GM12891 (cell line): ENCODE data around the gene GDF7.

Source experiments
- DNase-seq: peaks from one replicate; pipeline ENCODE4 v3.0.0; 2011; ENCODE audit warnings: low spot score; ENCODE audit not compliant: insufficient read length
- FAIRE-seq: peaks from 2 replicates; lab custom pipeline; 2011; peaks lifted over from hg19 to GRCh38; lab: Jason Lieb, UNC
- PAX5 ChIP-seq: IDR thresholded peaks from 2 replicates; pipeline ENCODE4 v1.6.1; 2011; ENCODE audit warnings: low read length, moderate library complexity, mild to moderate bottlenecking; ENCODE audit not compliant: insufficient read depth, severe bottlenecking
- POLR2A ChIP-seq: IDR thresholded peaks from 2 replicates; pipeline ENCODE4 v1.6.1; 2011; ENCODE audit warnings: low read depth, low read length, control low read depth
- POLR2AphosphoS5 ChIP-seq: IDR thresholded peaks from 2 replicates; pipeline ENCODE4 v1.6.1; 2011; ENCODE audit warnings: low read depth, low read length, control low read depth
- POU2F2 ChIP-seq: IDR thresholded peaks from 2 replicates; pipeline ENCODE4 v1.6.1; 2011; ENCODE audit warnings: low read depth, mild to moderate bottlenecking, control low read depth, low read length, moderate library complexity
- SPI1 ChIP-seq: IDR thresholded peaks from 2 replicates; pipeline ENCODE4 v1.6.1; 2011; ENCODE audit warnings: low read depth, low read length, control low read depth
- TAF1 ChIP-seq: IDR thresholded peaks from 2 replicates; pipeline ENCODE4 v1.6.1; 2011; ENCODE audit warnings: low read depth, low read length, control low read depth

GDF7 gene

GRCh38 chr2:20649976-20650375 is 17.0 kb upstream of the GDF7 start:
- TF ChIP-seq TAF1 (no peak), POLR2AphosphoS5 (no peak), SPI1 (no peak), PAX5 (no peak), POU2F2 (no peak), POLR2A (no peak)
- FAIRE-seq (peak; percentile 74), DNase-seq (no peak)

GRCh38 chr2:20650393-20650876 is 16.5 kb upstream of the GDF7 start:
- FAIRE-seq: peak; percentile 80
- TF ChIP-seq POLR2A: no peak
- no peak for TF ChIP-seq POU2F2
- TF ChIP-seq TAF1: no peak
- no peak for TF ChIP-seq SPI1
- no peak for TF ChIP-seq PAX5
- no peak for TF ChIP-seq POLR2AphosphoS5
- DNase-seq: peak; percentile 42

- peak; percentile 99 for DNase-seq
- FAIRE-seq: peak; percentile 98
- TF ChIP-seq SPI1 (no peak), TAF1 (0 out of 2 replicates have a peak, but pooled peaks have one; percentile 27), POLR2A (peak; percentile 61; the same call in 1 of the 2 replicates), PAX5 (no peak), POU2F2 (peak; percentile 26; the same call in 1 of the 2 replicates), POLR2AphosphoS5 (peak; percentile 55; the same call in 1 of the 2 replicates)
Measured at GRCh38 chr2:20650877-20651730, 15.8 kb upstream of the GDF7 start, which contains the start of gene HS1BP3. Gene HS1BP3 (minus strand): TSS chr2:20651098. CDS start chr2:20651063, 35 bp downstream.

- DNase-seq (no peak), FAIRE-seq (no peak)
- TF ChIP-seq SPI1 (no peak), TAF1 (no peak), POLR2A (no peak), PAX5 (no peak), POLR2AphosphoS5 (no peak), POU2F2 (no peak)
Measured at GRCh38 chr2:20651731-20652099, 15.2 kb upstream of the GDF7 start.

GRCh38 chr2:20652141-20652540 is 14.8 kb upstream of the GDF7 start:
- DNase-seq (no peak), FAIRE-seq (no peak)
- no peak for TF ChIP-seq PAX5
- TF ChIP-seq SPI1: no peak
- no peak for TF ChIP-seq POLR2A
- no peak for TF ChIP-seq POU2F2
- TF ChIP-seq POLR2AphosphoS5: no peak
- no peak for TF ChIP-seq TAF1

- DNase-seq (no peak), FAIRE-seq (no peak)
- TF ChIP-seq POU2F2 (no peak), PAX5 (no peak), POLR2A (no peak), SPI1 (no peak), TAF1 (no peak), POLR2AphosphoS5 (no peak)
Measured at GRCh38 chr2:20652673-20653575, 14.0 kb upstream of the GDF7 start.

GRCh38 chr2:20653695-20654534 is 13.0 kb upstream of the GDF7 start:
- TF ChIP-seq PAX5 (no peak), SPI1 (no peak), POU2F2 (no peak), POLR2A (no peak), TAF1 (no peak)
- DNase-seq (no peak), FAIRE-seq (no peak)

GRCh38 chr2:20654535-20654813 is 12.5 kb upstream of the GDF7 start:
- no peak for TF ChIP-seq POLR2AphosphoS5
- TF ChIP-seq POLR2A: no peak
- no peak for TF ChIP-seq TAF1

GRCh38 chr2:20656561-20656960 is 10.4 kb upstream of the GDF7 start:
- DNase-seq (no peak), FAIRE-seq (no peak)
- TF ChIP-seq POU2F2 (no peak), SPI1 (no peak), POLR2AphosphoS5 (no peak), POLR2A (no peak)

More at GRCh38 chr2:20654535-20654813, 12.5 kb upstream of the GDF7 start:
- DNase-seq: no peak
- no peak for FAIRE-seq
